ACC112 (cell line): ENCODE measurements around the gene DRD1.

Experiments
- H2AFZ ChIP-seq: fragments of 200-600 bp; sonication (generic); one replicate; pipeline ENCODE4 v1.6.0; 2017; ENCODE audit warnings: antibody characterized with exemption, low read length; ENCODE audit not compliant: unreplicated experiment
- H3K27ac ChIP-seq: fragments of 200-600 bp; sonication (generic); 2 replicates; pipeline ENCODE4 v1.5.1; 2014; ENCODE audit warnings: low read depth, mild to moderate bottlenecking, antibody characterized with exemption, low read length, moderate library complexity
- H3K27me3 ChIP-seq: fragments of 200-600 bp; sonication (generic); 2 replicates; pipeline ENCODE4 v1.6.1; 2014; ENCODE audit warnings: mild to moderate bottlenecking, antibody characterized with exemption, low read length, moderate library complexity, mixed read lengths; ENCODE audit not compliant: insufficient read depth
- H3K36me3 ChIP-seq: fragments of 200-600 bp; sonication (generic); 2 replicates; pipeline ENCODE4 v1.6.1; 2016; ENCODE audit warnings: mild to moderate bottlenecking, antibody characterized with exemption, low read length, moderate library complexity, mixed read lengths; ENCODE audit not compliant: insufficient read depth
- H3K4me1 ChIP-seq: fragments of 200-600 bp; sonication (generic); one replicate; pipeline ENCODE4 v1.6.1; 2016; ENCODE audit warnings: low read length, mixed read lengths; ENCODE audit not compliant: insufficient read depth, unreplicated experiment, control insufficient read depth
- H3K4me3 ChIP-seq: fragments of 200-600 bp; sonication (generic); 2 replicates; pipeline ENCODE4 v1.5.1; 2014; ENCODE audit warnings: mild to moderate bottlenecking, low read depth, low read length
- H3K79me2 ChIP-seq: fragments of 200-600 bp; sonication (generic); one replicate; pipeline ENCODE4 v1.6.0; 2016; ENCODE audit warnings: low read length; ENCODE audit not compliant: control insufficient read depth, unreplicated experiment, insufficient read depth

DRD1 gene

GRCh38 chr5:175479125-175479881 lies 35.3 kb upstream of the DRD1 start:
- H2AFZ ChIP-seq = peak overlapping the region; percentile 90

DNA sequence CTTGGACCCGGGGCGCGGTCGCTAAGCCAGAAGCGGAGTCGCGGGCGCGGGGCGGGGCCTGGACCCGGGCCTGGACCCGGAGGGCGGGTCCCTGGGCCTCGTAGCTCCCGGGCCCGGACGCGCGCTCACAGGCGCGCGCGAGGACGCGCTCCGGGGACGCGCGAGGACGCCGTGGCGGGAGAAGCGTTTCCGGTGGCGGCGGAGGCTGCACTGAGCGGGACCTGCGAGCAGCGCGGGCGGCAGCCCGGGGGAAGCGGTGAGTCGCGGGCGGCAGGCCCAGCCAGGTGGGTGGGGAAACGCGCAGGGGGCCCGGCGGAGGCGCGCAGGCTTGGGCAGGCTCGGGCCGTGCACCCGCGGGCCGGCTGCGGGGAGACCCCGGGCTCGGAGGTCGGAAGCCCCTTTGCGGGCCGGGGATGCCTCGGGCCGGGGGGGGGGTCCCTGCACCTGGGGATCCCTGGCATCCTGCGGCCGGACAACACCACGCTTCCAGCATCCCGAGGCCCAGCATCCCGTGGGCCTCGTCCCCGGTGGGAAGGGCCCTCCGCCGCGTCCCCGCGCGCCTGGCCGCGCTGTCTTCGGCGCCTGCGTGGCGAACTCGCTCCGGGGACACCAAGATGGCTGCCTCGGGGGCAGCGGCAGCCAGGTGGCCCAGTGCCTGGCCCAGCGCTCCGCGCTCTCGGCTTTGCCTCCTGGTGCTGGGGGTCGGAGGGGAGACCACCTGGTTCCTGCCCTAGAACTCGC lies 34.6 kb upstream of the DRD1 start, which contains the start of gene SFXN1:
SFXN1 (plus strand) TSS at position 177 of the 741 bp plus-strand sequence. CDS start 13,544 bp downstream, outside the sequence.
- H3K4me1 ChIP-seq = peaks cover 17% of the 10 kb centered on the region
- H3K4me3 ChIP-seq = peak within 1 kb of the TSS; percentile 92
- H3K27ac ChIP-seq = peak within 1 kb of the TSS; percentile 27; the same call in 1 of the 2 replicates
- H3K27me3 ChIP-seq = peaks cover 42% of the 10 kb centered on the region
- H2AFZ ChIP-seq = peak within 1 kb of the TSS; percentile 90
- H3K36me3 ChIP-seq = peaks cover 17% of the 10 kb centered on the region
- peaks cover 50% of the 10 kb centered on the region for H3K79me2 ChIP-seq

More at GRCh38 chr5:175479125-175479881, 35.3 kb upstream of the DRD1 start:
- peak overlapping the region; percentile 92 for H3K4me3 ChIP-seq
- H3K4me1 ChIP-seq = peaks cover 17% of the 10 kb centered on the region
- peaks cover 36% of the 10 kb centered on the region for H3K27me3 ChIP-seq
- H3K79me2 ChIP-seq = peaks cover 58% of the 10 kb centered on the region
- H3K36me3 ChIP-seq = peaks cover 22% of the 10 kb centered on the region
- no peak overlapping the region for H3K27ac ChIP-seq

DNA sequence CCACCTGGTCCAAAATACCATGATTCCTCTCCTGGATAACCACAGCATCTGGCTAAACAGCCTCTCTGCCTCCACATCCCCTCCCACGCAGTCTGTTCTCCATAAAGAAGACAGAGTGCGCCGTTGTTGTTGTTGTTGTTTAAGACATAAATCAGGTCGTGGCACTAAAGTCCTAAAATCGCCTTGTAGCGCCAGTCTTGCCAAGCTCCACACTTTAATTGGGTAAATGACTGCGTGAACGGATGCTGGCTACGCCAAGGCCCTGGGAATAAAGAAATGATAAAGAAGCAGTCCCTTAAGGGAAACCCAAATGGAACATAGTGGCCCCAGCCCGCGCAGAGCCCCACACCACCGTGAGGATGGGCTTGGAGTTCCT lies 34.0 kb upstream of the DRD1 start:
- Histone ChIP-seq H3K36me3 (peaks cover 13% of the 10 kb centered on the region), H3K27ac (no peak overlapping the region), H3K27me3 (peaks cover 47% of the 10 kb centered on the region), H2AFZ (peak overlapping the region; percentile 90), H3K4me1 (peaks cover 17% of the 10 kb centered on the region), H3K4me3 (peak overlapping the region; percentile 92), H3K79me2 (peaks cover 44% of the 10 kb centered on the region)

DNA sequence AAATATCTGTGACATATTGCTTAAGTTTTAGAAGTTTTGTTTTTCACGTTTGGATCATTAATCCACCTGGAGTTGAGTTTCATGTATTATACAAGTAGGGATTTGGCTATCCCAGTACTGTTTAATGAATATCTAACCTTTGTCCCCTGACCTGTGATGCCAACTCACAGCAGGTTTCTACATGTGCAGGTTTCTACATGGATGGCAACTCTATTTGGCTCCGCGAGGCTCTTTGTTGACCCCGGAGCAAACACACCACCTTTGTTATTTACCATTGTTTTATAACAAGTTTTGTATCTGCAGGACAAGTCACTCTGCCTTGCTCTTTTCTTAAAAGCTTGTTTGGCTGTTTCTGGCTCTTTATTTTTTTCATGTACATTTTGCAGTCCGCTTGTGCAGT lies 33.5 kb upstream of the DRD1 start:
- H3K27me3 ChIP-seq = peaks cover 51% of the 10 kb centered on the region
- no peak overlapping the region for H2AFZ ChIP-seq
- H3K4me1 ChIP-seq = peaks cover 17% of the 10 kb centered on the region
- no peak overlapping the region for H3K27ac ChIP-seq
- peaks cover 39% of the 10 kb centered on the region for H3K79me2 ChIP-seq
- H3K36me3 ChIP-seq = peaks cover 8% of the 10 kb centered on the region
- no peak overlapping the region; the same call in 1 of the 2 replicates for H3K4me3 ChIP-seq

- Histone ChIP-seq H3K4me3 (no peak overlapping the region), H3K27ac (no peak overlapping the region), H3K79me2 (peaks cover 17% of the 10 kb centered on the region), H3K36me3 (no peaks in the 10 kb centered on the region), H3K27me3 (peaks cover 69% of the 10 kb centered on the region), H3K4me1 (peaks cover 10% of the 10 kb centered on the region), H2AFZ (no peak overlapping the region)
Observed at GRCh38 chr5:175475248-175475647, 31.3 kb upstream of the DRD1 start.

DNA sequence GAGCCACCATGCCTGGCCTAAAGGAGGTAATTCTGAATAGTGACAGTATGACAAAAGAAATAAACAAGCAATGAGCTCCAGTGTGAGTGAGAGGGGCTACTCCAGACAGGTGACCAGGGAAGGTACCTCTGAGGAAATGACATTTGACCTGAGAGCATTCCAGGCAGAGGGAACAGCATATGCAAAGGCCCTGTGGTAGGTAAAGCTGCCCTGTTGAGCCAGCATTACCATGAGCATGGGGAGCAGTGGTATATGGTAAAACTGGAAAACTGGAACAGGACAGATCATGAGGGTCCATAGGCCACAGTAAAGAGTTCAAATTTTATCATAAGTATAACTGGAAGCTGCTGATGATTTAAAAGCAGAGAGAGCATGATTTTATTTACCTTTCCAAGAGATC lies 28.4 kb upstream of the DRD1 start:
- Histone ChIP-seq H3K27ac (no peak overlapping the region), H3K79me2 (no peaks in the 10 kb centered on the region), H3K4me3 (no peak overlapping the region), H2AFZ (no peak overlapping the region), H3K4me1 (no peaks in the 10 kb centered on the region), H3K36me3 (no peaks in the 10 kb centered on the region), H3K27me3 (peaks cover 87% of the 10 kb centered on the region)

DNA sequence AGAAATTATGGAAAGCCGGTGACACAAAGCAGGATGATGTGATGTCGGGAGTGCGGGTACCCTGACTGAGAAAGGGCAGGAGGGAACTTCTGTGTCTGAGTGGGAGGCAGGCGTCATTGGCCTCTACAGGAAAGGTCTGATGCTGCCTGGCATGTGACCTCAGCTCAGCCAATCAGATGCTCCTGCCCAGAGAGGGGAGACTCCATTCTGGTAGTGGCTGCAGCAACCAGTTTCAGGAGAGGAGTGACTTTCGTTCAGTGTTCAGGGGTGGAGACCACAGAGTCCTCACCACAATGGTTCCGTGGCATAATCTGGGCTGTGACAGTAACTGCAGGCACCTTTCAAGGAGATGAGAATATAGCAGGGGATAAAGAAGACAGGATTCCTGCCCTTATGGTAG lies 27.6 kb upstream of the DRD1 start:
- Histone ChIP-seq H3K27ac (no peak overlapping the region), H3K36me3 (no peaks in the 10 kb centered on the region), H2AFZ (no peak overlapping the region), H3K27me3 (peaks cover 89% of the 10 kb centered on the region), H3K4me1 (no peaks in the 10 kb centered on the region), H3K4me3 (no peak overlapping the region), H3K79me2 (no peaks in the 10 kb centered on the region)

DNA sequence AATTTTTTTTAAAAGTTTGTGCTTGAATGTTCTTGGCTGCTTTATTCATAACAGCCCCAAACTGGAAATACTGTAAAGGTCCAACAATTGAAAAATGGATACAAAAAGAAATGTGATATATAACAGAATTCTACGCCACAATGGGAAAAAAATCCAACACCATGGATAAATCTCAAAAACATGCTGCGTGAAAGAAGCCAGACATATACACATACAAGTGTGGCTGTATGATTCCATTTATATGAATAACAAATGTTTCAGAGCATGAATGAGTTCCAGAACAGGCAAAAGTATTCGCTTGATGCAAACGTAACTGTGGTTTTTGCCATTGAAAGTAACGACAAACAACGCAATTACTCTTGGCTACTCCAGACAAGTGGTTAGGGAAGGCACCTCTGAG lies 27.2 kb upstream of the DRD1 start:
- no peak overlapping the region for H3K4me3 ChIP-seq
- H3K4me1 ChIP-seq = no peaks in the 10 kb centered on the region
- peaks cover 89% of the 10 kb centered on the region for H3K27me3 ChIP-seq

GRCh38 chr5:175470781-175471180 lies 26.8 kb upstream of the DRD1 start:
- no peak overlapping the region for H2AFZ ChIP-seq
- no peaks in the 10 kb centered on the region for H3K79me2 ChIP-seq
- no peak overlapping the region for H3K27ac ChIP-seq
- H3K4me1 ChIP-seq = no peaks in the 10 kb centered on the region
- H3K4me3 ChIP-seq = no peak overlapping the region
- peaks cover 89% of the 10 kb centered on the region for H3K27me3 ChIP-seq
- H3K36me3 ChIP-seq = no peaks in the 10 kb centered on the region

More for the DNA sequence above, 27.2 kb upstream of the DRD1 start:
- Histone ChIP-seq H3K27ac (no peak overlapping the region), H3K79me2 (no peaks in the 10 kb centered on the region), H2AFZ (no peak overlapping the region), H3K36me3 (no peaks in the 10 kb centered on the region)

DNA sequence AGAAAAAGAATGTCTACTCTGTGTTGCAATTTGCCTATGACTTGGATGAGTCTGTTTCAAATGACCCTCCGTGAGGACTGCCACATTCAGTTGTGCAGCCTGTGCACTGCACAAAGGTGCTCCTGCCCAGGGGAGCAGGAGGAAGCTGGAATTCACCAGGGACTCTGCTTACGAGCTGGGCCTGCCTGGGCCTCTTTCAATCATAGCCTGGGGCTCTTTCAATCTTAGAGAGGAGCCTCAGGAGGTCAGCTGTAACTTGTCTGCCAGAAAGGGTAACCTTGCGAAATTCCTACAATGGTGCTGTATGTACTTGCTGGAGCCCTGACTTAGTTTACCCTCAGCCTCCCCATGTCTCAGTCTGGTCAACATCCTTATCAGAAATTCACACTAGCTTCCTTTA lies 25.9 kb upstream of the DRD1 start:
- peaks cover 81% of the 10 kb centered on the region for H3K27me3 ChIP-seq
- no peak overlapping the region for H3K4me3 ChIP-seq
- no peaks in the 10 kb centered on the region for H3K36me3 ChIP-seq
- no peak overlapping the region for H2AFZ ChIP-seq
- H3K4me1 ChIP-seq = no peaks in the 10 kb centered on the region
- H3K79me2 ChIP-seq = no peaks in the 10 kb centered on the region
- H3K27ac ChIP-seq = no peak overlapping the region
